HG02885 (cell line): ENCODE measurements around the gene DACT1.

Experiments used
- ATAC-seq: cut with Tn5 transposase; IDR thresholded peaks from one replicate; pipeline ENCODE4 v1.9.1; 2021; ENCODE audit warnings: mild to moderate bottlenecking; ENCODE audit not compliant: unreplicated experiment, poor library complexity

DACT1 gene

DNA sequence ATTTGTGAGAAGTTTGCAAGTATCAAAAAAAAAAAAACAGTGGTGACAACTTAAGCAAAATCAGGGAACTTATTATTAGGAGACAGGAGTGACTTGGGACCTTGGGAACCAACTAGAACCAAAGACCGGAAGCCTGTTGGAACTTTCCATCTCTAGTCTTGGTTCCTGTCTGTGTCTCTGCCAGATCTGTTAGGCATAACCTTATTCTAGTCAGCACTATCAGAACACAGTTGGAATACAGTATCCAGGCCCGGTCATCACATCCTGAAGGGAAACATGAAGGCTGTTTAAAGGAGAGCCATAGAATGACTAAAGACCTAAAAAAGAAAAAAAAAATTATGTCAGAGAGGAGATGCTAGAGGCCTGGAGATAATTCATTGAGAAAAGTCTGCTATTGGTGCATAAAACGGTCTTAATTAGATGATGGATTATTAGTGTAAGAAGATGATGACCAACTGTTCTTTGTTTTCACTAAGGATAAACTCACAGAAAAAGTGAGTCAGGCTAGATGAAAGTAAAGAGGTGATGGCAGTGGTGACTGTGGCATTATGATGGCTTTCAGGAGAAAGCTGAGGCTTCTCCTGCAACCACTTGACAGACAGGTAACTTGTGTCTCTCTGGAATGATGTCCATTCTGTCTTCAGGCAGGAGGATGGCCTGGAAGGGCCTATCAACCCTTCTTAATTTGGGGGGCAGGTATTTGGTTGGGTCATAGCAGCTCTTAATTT, 28.2 kb downstream of the DACT1 start:
- no peak for ATAC-seq

DNA sequence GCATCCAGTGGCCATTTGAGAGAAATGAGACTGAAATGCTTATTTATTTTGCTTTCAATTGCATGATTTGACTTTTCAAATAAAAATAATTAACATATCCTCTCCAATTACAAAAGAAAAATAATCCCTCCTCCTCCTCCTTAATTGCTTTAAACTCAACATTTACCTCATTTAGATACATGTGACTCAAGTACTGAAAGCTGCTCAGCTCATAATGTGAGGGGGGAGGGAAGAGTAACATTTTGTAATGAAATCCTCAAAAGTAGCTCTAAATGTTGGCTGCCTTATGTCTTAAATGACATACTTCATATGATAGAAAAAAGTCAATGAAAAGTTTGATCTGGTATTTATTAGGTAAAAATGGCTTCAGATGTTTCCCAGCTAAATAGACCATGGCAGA, 29.0 kb downstream of the DACT1 start:
- no peak for ATAC-seq

DNA sequence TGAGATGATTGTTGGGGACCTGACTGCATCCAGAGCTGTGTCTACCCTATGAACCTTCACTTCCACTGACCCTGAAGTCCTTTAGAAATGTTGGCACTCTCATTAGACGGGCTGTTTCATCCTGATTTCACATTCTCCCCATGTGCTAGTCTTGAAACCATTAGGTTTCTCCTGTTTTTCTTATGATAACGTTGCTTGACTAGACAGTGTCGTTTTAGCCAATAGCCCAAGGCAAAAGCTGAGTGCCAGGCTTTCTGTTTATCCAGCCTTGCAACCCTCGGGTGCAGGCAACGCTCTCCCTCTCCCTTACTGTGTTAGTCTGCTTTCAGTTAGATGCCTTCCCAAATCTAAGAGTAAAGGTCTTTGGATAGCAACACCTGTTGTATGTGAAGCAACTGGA, 30.1 kb downstream of the DACT1 start:
- no peak for ATAC-seq

DNA sequence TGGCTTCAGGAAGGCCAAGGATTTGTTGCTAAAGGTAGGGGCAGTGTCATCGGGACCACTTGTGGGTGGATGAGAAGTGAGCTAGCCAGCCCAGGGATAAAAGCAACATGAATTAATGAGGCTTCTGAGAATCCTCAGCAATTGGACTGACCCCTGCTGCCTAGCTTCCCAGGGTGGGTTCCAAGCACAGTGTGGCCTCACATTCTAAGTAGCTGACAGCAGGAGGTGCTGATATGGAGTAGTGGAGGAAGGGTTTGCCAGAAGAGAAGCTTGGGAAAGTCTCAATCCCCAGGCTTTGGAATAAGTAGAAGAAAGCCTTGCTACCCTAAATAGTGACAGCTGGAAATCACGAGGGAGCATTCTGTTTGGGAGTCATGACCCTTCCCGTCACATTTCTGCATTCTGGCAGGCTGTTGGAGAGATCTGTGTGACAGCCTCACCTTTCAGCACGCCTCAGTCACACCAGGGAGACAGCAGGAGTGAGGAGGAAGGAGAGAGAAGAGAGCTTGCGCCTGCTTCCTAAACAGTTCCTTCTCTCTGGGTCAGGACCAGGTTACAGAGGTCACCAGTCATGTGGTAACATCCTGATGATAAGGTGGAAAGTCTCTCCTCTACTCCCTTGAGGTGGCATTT, 31.2 kb downstream of the DACT1 start:
- ATAC-seq: no peak

DNA sequence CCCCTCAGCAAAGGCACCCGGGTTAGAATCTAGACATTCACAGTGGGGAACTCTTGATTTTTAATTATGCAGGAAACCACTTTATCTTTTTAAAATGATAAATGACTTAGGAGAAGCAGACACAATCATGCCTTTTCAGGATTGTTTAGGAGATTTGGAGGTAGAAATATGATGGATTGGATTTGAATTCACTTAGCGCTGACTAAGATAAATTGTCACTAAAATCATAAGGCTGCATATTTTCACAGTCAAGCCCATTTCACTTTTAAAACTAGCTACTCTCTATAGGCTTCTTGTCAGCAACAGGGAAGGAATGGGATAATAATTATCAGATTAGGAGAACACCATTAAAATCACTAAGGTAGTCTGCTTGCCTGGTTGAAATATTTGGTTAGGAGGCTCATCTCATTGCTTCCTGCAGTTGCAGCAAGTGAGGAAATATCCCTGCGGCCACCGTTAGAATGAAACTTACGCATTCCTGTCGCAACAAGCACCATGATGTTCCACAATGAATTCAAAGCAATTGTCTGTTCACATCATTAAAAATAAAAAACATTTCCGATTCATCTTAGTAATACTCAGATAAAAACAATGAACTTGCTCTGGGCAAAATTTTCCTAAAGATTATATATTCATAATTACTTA, 31.9 kb downstream of the DACT1 start:
- ATAC-seq: no peak

DNA sequence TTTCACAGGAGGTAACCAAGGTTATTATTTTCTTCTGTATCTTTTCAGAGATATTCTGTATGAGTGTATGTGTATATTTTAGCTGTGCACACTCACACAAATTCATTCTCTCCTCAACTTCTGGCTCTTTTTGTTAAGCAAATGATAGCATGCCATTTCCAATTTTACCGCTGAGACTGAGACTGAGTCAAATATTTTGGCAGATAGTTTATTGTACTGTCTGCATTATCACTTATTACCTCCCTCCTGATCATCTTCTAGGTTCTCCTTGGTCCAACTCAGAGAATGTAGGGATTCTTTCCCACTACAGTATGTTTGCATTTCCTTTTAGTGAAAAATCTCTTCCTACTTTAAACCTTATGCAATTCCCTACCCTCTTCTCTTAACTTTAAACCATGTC, 33.3 kb downstream of the DACT1 start:
- ATAC-seq: no peak

DNA sequence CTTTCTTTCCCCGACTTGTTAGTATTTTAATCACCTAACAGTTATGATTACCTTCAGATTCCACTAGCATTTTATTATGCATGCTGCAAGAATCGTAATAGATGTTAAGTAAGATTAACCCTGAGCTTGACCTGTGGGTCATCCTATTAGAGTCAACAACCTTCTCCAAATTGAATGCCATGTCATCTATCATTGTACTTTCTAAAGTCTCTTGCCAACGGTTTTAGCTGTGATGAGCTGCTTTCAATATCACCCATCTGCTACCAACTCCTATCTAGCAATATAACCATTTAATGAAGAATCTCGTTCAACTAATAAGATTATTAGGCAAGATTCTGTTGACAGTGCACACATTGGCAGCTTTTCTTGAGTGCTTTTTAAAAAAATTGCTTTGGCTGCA, 33.7 kb downstream of the DACT1 start:
- ATAC-seq: no peak

DNA sequence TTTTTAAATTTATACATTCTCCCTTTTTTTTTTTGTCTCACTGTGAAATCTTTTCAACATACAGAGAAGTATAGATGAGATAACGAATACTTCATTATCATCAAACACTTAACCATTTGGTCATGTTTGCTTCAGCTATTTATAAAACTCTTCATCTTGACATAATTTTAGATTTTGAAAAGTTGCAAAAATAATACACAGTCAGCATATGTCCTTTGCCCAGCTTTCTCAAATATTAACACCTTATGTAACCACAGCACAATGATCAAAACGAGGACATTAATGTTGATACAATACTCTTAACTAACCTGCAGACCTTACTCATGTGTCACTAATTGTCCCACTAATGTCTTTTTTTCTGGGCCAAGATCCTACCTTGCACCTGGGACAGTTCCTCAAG, 36.0 kb downstream of the DACT1 start:
- no peak for ATAC-seq

DNA sequence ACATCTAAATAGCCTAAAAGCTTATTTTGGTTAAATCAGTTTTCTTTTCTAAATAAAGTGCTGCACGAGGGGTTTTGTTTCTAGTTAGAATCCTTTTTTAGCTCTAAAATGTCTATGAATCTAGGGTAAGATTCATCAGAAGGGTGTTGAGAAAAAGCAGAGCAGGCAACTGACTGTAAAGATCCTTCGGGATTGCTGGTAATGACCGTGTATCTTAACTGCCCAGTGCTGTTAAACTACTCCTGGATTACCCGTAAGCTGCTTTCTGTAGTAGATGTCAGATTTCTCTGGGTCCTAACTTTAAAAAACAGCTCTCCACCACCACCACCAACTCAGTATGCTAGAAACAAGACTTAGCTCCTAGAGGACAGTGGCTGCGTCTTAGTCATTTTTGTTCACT, 39.2 kb downstream of the DACT1 start:
- ATAC-seq: no peak

DNA sequence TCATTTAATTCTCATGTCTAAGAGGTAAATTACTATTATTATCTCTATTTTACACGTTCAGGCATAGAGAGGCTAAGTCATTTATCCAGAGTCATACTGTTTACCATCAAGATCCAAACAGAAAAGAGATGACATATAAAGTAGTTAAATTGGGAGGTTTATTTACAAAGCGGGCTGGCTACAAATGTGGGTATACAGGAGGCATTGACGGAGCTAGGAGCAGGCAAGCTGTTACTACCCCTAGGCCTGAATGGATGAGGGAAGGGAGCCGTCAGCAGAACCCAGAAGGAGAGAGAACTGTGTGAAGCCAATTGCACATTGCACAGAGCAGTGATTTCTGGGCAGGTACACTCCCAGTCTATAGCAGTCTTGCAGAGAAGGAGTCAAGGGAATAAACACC, 39.8 kb downstream of the DACT1 start:
- ATAC-seq: no peak

DNA sequence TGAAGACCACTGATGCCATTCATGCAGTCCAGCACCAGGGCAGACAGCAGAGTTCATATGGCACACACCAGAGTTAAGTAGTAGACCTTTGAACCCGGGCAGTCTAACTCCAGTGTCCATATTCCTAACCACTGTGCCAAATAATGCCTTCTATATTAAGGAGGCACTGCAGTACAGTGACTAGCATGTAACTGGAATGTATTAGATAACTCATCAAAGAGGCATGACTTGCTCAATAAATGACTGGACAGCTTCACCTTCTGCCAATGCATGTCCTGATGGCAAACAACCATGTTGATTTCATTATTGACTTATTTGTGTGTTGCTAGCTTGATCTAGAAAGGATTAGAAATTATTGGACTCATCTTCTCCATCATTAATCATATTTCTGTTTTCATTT, 40.2 kb downstream of the DACT1 start:
- no peak for ATAC-seq

DNA sequence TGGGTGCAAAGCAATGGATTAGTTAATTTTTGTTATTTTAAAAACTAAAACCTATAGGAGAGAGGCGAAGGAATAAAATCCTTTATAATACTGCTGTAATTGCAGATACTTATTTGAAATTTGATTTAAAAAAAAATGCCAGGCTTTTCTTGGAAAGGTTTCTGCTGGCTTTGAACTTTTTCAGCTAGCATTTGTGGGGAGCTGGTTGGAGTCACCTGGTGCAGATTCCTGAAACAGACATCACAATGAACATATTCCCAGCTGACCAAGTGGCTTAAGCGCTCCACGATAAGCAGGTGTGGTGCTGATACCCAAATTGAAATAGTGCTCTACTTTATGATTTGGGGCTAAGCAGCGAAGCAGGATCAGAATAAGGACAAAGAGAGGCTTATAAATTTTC, 42.9 kb downstream of the DACT1 start:
- no peak for ATAC-seq

DNA sequence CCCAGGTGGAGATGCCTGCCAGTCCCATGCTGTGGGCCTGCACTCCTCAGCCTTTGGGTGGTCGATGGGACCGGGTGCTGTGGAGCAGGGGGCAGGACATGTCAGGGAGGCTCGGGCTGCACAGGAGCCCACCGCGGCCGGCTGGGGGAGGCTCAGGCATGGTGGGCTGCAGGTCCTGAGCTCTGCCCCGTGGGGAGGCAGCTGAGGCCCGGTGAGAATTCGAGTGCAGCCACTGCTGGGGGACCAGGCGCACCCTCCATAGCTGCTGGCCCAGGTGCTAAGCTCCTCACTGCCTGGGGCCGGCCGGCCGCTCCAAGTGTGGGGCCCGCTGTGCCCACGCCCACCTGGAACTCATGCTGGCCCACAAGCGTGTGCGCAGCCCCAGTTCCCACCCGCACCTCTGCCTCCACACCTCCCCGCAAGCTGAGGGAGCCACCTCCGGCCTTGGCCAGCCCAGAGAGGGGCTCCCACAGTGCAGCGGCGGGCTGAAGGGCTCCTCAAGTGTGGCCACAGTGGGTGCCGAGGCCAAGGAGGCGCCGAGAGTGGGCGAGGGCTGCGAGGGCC, 49.6 kb downstream of the DACT1 start:
- no peak for ATAC-seq

DNA sequence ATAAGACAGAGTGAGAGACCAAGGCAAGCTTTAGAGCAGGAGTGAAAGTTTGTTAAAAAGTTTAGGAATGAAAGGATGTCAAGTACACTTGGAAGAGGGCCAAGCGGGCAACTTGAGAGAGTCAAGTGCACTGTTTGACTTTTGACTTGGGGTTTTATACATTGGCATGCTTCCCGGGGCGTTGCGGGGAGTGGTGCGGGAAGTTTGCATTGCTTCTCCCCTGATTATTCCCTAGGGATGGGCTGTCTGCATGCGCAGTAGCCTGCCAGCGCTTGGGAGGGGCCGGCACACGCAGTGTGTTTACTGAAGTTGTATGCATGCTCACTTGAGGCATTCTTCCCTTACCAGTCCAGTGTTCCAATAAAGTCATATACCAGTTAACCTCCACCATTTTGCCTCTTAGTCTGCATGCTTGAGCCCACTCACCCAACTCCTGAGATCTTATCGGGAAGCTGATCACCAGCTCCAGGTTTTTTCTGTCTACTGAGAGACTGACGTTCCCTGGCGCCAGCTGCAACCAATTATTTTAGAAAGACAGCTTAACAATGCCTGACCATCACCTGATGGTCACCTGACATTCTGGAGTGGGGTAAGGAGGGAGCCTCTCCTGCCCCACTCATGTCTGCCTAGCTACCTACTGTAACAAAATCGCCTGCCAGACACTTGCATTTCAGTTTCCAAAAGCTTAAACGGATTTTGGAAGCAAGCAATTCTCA, 53.2 kb downstream of the DACT1 start:
- no peak for ATAC-seq

DNA sequence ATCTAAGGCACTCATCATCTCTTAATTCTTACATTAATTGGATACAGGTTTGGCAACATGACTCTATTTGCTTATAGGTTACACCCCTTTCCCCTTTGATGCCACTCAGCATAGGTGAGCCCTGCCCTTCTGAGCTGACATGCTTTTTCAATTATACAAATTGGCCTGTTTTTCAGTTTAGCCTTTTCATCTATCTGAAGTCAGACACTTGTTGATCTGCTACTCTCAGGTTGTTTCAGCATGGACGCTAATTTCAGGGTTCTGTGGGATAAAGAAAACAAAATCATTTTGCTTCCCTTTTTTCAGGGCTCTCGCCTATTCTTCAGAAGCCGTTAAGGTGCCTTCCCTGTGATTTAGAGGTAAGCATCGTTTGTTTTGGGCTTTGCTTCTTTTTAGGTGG, 55.3 kb downstream of the DACT1 start:
- no peak for ATAC-seq

DNA sequence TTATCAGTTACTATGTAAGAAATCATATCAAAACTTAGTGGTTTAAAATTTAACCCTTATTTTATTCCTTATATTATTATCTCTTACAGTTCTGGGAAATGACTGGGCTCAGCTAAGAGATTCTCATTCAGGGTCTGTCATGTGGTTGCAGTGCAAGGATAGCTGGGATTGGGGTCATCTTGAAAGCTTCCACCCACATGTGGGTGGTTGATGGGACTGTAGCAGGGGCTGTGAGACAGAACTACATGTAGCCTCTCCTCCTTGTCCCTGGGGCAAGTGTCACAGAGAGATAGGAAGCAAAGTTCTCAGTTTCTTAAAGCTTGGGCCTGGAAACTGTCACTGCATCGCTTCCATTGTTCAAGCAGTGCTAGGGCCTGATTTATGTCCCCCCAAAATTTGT, 57.8 kb downstream of the DACT1 start:
- ATAC-seq: no peak

DNA sequence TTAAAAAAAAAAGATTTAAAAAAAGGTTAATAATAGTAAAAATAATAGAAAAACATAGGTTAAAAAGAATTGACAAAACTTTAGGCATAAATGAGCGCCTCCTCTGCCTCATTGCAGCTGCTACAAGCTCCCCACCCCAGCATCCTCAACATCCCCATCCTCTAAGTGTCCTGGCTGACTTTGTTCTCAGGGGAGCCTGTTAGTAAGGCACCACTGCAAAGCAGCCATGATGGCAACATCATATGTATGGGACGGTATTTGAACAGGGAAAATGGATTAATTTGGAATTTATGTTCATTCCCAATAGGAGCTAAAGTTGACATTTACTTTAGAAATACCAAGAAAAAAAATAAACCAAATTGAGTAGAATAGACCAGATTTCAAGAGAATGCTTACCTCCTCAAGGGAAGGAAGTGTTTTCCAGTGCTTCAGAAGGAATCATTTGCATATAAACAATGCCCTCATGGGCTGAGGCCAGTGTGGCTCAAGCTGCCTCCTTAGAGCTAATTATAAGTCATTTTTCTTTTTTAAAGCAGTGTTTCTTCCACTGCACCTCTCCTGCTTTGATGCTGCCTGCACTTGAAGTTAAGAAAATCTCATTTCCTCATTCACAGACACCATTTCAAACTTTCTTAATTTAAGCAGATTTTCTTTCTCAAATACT, 59.6 kb downstream of the DACT1 start:
- no peak for ATAC-seq
